Spleen (tissue), 13 donors: ENCODE results near the gene RNF123. TPM values are rescaled to one million over a fixed set of nuclear protein-coding genes. Genes with fewer than 3 reads are reported as not detected.

Source experiments
- DNase-seq: peaks from one replicate; pipeline ENCODE4 v3.0.0-alpha.2; 2020
- H3K27ac ChIP-seq, 8 donors: fragments of 200-600 bp; sonication (generic) in 7 of 8; 1 replicate in 4 of 8; 2 replicates in 4 of 8; pipeline versions ENCODE4 v1.5.0 to v1.8.0; 2016 to 2021; ENCODE audit warnings: inconsistent platforms in 4 of 8, mild to moderate bottlenecking in 4 of 8, moderate library complexity in 1 of 8
- H3K27me3 ChIP-seq, 7 donors: fragments of 200-600 bp; sonication (generic) in 6 of 7; replicated peaks in 1 of 7; 1 replicate in 4 of 7; 2 replicates in 3 of 7; pipeline versions ENCODE4 v1.5.0 to v1.8.0; 2016 to 2021; ENCODE audit warnings: inconsistent platforms in 3 of 7, mild to moderate bottlenecking in 1 of 7
- H3K36me3 ChIP-seq, 6 donors: fragments of 200-600 bp; sonication (generic) in 5 of 6; 1 replicate in 4 of 6; 2 replicates in 2 of 6; pipeline versions ENCODE4 v1.5.0 to v1.8.0; 2016 to 2021; ENCODE audit warnings: inconsistent platforms in 2 of 6
- H3K4me1 ChIP-seq, 6 donors: fragments of 200-600 bp; sonication (generic) in 5 of 6; 1 replicate in 3 of 6; 2 replicates in 3 of 6; pipeline versions ENCODE4 v1.5.0 to v1.8.0; 2016 to 2021; ENCODE audit warnings: inconsistent platforms in 3 of 6
- H3K4me3 ChIP-seq, 8 donors: fragments of 200-600 bp; sonication (generic) in 7 of 8; 1 replicate in 4 of 8; 2 replicates in 4 of 8; pipeline versions ENCODE4 v1.5.0 to v1.8.0; 2016 to 2021; ENCODE audit warnings: inconsistent platforms in 4 of 8, mild to moderate bottlenecking in 4 of 8, moderate library complexity in 2 of 8
- H3K9me3 ChIP-seq, 8 donors: fragments of 200-600 bp; sonication (generic) in 7 of 8; 1 replicate in 4 of 8; 2 replicates in 4 of 8; pipeline versions ENCODE4 v1.5.0 to v1.8.0; 2016 to 2021; ENCODE audit warnings: inconsistent platforms in 4 of 8
- CTCF ChIP-seq, 11 experiments: fragments of 200-600 bp in 7 of 11; fragments of 450-650 bp in 4 of 11; sonication (generic) in 4 of 11; IDR thresholded peaks in 8 of 11; conservative IDR thresholded peaks in 3 of 11; 1 replicate in 7 of 11; 2 replicates in 4 of 11; pipeline versions ENCODE4 v1.4.0 to v1.8.0; 2016 to 2021; ENCODE audit warnings: antibody characterized with exemption in 11 of 11, inconsistent platforms in 4 of 11, mild to moderate bottlenecking in 1 of 11
- POLR2A ChIP-seq, 3 donors: fragments of 450-650 bp; IDR thresholded peaks; one replicate each; pipeline ENCODE4 v1.5.1; 2017; ENCODE audit warnings: antibody characterized with exemption in 3 of 3, mild to moderate bottlenecking in 1 of 3
- POLR2AphosphoS5 ChIP-seq, 3 donors: sonication (generic); formaldehyde crosslinking; IDR thresholded peaks; one replicate each; pipeline ENCODE4 v1.5.1; 2017; ENCODE audit warnings: antibody characterized with exemption in 3 of 3
- WGBS, 5 donors: extraction: QIAGEN DNeasy Blood & Tissue Kit in 3 of 5; methylation state at CpG; one replicate each; pipeline versions ENCODE4 v1.1.5 to v1.1.7; 2013 to 2018; 5-methylcytosine and 5-hydroxymethylcytosine counted together
- intact Hi-C: fragments of 100-400 bp; cut with DNase I; formaldehyde crosslinking; loops from one replicate; pipeline ENCODE4 v1.15.0; 2023; ENCODE audit warnings: low total_unique reads
- long read RNA-seq, 2 donors: transcript quantifications; one replicate each; lab custom pipeline, GENCODE V29; 2026
- polyA plus RNA-seq, 3 donors: library from polyadenylated mRNA; stranded (reverse); fragments of 200-250 nt; gene quantifications; one replicate each; pipeline ENCODE4 v1.2.1, GENCODE V29; 2013
- total RNA-seq, 7 donors: library from RNA; depleted of rRNA in 3 of 7; stranded (reverse); fragments of >200 nt in 3 of 7; fragmentation: NEBNext Ultra II Directional in 4 of 7; extraction: Animal tissue kit (Norgen Biotek cat#: 25700) in 4 of 7; gene quantifications; one replicate each; pipeline versions ENCODE4 v1.1.0 to v1.2.1, GENCODE V29; 2016 to 2021
- donor health status: healthy with polysubstance abuse.
- donor health status: DM: no; HTN: no; CAD: no; lungs with moderate emphysema.
- donor health status: DM: no; HTN: no; CAD: no.
- donor health status: Bipolar disorder and iron deficiency.
- donor health status: healthy.
- donor health status: DM: no; HTN: no; CAD: no.
- donor health status: DM: yes; HTN: yes; CAD: no.

RNF123 gene
- 10 to 100 TPM; 34.9 to 57.5 (median 48.1) TPM for total RNA-seq
- 10 to 100 TPM; 11.6 to 22.5 (median 18.0) TPM for polyA plus RNA-seq
- long read RNA-seq, donor 1: 0 reads
- long read RNA-seq, donor 2, partial matches to known transcripts: 5 of 5 reads
- long read RNA-seq, donor 2, other reads (novel, unspliced or antisense): 0 of 5 reads

- WGBS, 5 donors: 1 to 5% (median 2%) methylated on average over 30 to 66 of the region's 66 CpGs; no CpG with 5 or more reads in 1 of the 5 donors
- Histone ChIP-seq H3K27ac (peak within 1 kb of the TSS; percentile 72 to 91 (median 84)), H3K27me3 (peaks cover 0 to 22% (median 0%) of the 10 kb centered on the region in 7 donors), H3K4me3 (peak within 1 kb of the TSS; percentile 86 to 100 (median 98)), H3K36me3 (peaks cover 0 to 14% (median under 1%) of the 10 kb centered on the region in 6 donors), H3K9me3 (no peaks in the 10 kb centered on the region), H3K4me1 (peaks cover 23 to 63% (median 49%) of the 10 kb centered on the region in 6 donors)
- intact Hi-C loops: no loop called here
- TF ChIP-seq CTCF (IDR thresholded peaks at IDR 0.05 in 8 of 11, conservative IDR thresholded peaks at IDR 0.05 in 3 of 11) (peak in 7 of 11 experiments; percentile 16 to 60 (median 44)), POLR2AphosphoS5 (IDR thresholded peaks at IDR 0.05) (peak; percentile 93 to 95 (median 94)), POLR2A (IDR thresholded peaks at IDR 0.05) (no peak)
- DNase-seq: peak; percentile 97
Measured at GRCh38 chr3:49689046-49689907, at the start of gene RNF123, which contains the start of gene MST1. TSS of gene RNF123 (plus strand) at chr3:49689557. CDS start at chr3:49691166, 1,609 bp downstream. TSS of gene MST1 (minus strand) at chr3:49689474. CDS start at chr3:49688691, 783 bp downstream.

- WGBS, 5 donors: 67 to 84% (median 72%) methylated on average over 7 of the region's 7 CpGs
- DNase-seq: no peak
- Histone ChIP-seq H3K4me3 (no peak overlapping the region), H3K9me3 (no peaks in the 10 kb centered on the region), H3K36me3 (no peaks in the 10 kb centered on the region), H3K4me1 (no peaks in the 10 kb centered on the region), H3K27ac (no peak overlapping the region), H3K27me3 (no peaks in the 10 kb centered on the region)
- intact Hi-C loops: no loop called here
- TF ChIP-seq CTCF (IDR thresholded peaks at IDR 0.05 in 8 of 11, conservative IDR thresholded peaks at IDR 0.05 in 3 of 11) (no peak), POLR2A (IDR thresholded peaks at IDR 0.05) (no peak), POLR2AphosphoS5 (IDR thresholded peaks at IDR 0.05) (no peak)
Measured at GRCh38 chr3:49641292-49641691, 48.1 kb upstream of the RNF123 start.

GRCh38 chr3:49641921-49642707, 47.2 kb upstream of the RNF123 start:
- no peak overlapping the region for H3K4me3 ChIP-seq
- DNase-seq: peak; percentile 63
- no peaks in the 10 kb centered on the region for H3K36me3 ChIP-seq
- H3K27ac ChIP-seq: no peak overlapping the region
- no peaks in the 10 kb centered on the region for H3K9me3 ChIP-seq
- no peaks in the 10 kb centered on the region for H3K27me3 ChIP-seq
- TF ChIP-seq POLR2AphosphoS5 (IDR thresholded peaks at IDR 0.05): no peak
- TF ChIP-seq POLR2A (IDR thresholded peaks at IDR 0.05): no peak
- no peak for TF ChIP-seq CTCF (IDR thresholded peaks at IDR 0.05 in 8 of 11, conservative IDR thresholded peaks at IDR 0.05 in 3 of 11)
- intact Hi-C loops: no loop called here
- H3K4me1 ChIP-seq: no peaks in the 10 kb centered on the region
- whole genome bisulfite sequencing, 5 donors: 89 to 95% (median 91%) methylated on average over 6 to 14 of the region's 14 CpGs
